Neural progenitor cell (in vitro differentiated cells): ENCODE data around the gene GHITM. TPM values are rescaled to one million over a fixed set of nuclear protein-coding genes. Genes with fewer than 3 reads are reported as not detected.

Experiments used
- DNase-seq: peaks from one replicate; pipeline ENCODE4 v3.0.0-alpha.2; 2016; ENCODE audit warnings: low spot score
- H2AFZ ChIP-seq: fragments of 200-600 bp; sonication (generic); replicated peaks from 2 replicates; pipeline ENCODE4 v1.6.1; 2016; ENCODE audit warnings: antibody characterized with exemption
- H3F3A ChIP-seq: fragments of 200-600 bp; sonication (generic); 2 replicates; pipeline ENCODE4 v1.6.1; 2016; ENCODE audit warnings: antibody characterized with exemption, low read depth
- H3K27ac ChIP-seq: fragments of 200-600 bp; sonication (generic); 2 replicates; pipeline ENCODE4 v1.5.1; 2016; ENCODE audit warnings: mild to moderate bottlenecking
- H3K27me3 ChIP-seq: fragments of 200-600 bp; sonication (generic); 2 replicates; pipeline ENCODE4 v1.6.1; 2016; ENCODE audit warnings: mild to moderate bottlenecking, moderate library complexity
- H3K36me3 ChIP-seq: fragments of 200-600 bp; sonication (generic); 2 replicates; pipeline ENCODE4 v1.5.1; 2016
- H3K4me1 ChIP-seq: fragments of 200-600 bp; sonication (generic); 2 replicates; pipeline ENCODE4 v1.6.1; 2016; ENCODE audit warnings: mixed run types
- H3K4me2 ChIP-seq: fragments of 200-600 bp; sonication (generic); 2 replicates; pipeline ENCODE4 v1.6.1; 2016
- H3K4me3 ChIP-seq: fragments of 200-600 bp; sonication (generic); 2 replicates; pipeline ENCODE4 v1.5.1; 2016
- H3K79me2 ChIP-seq: fragments of 200-600 bp; sonication (generic); 2 replicates; pipeline ENCODE4 v1.6.1; 2016; ENCODE audit warnings: low read depth
- H3K9ac ChIP-seq: fragments of 200-600 bp; sonication (generic); 2 replicates; pipeline ENCODE4 v1.6.1; 2016
- H3K9me3 ChIP-seq: fragments of 200-600 bp; sonication (generic); 2 replicates; pipeline ENCODE4 v1.5.1; 2016; ENCODE audit warnings: low read depth
- H4K20me1 ChIP-seq: fragments of 200-600 bp; sonication (generic); 2 replicates; pipeline ENCODE4 v1.6.1; 2016; ENCODE audit warnings: low read depth
- H3K27ac Mint-ChIP-seq: 3 replicates; pipeline ENCODE4 v1.8.0; 2021; ENCODE audit warnings: mixed read lengths
- H3K27me3 Mint-ChIP-seq: 2 replicates; pipeline ENCODE4 v1.8.0; 2022; ENCODE audit warnings: low read depth, mild to moderate bottlenecking, inconsistent platforms, moderate library complexity, mixed read lengths; ENCODE audit not compliant: insufficient read depth
- H3K36me3 Mint-ChIP-seq: 3 replicates; pipeline ENCODE4 v1.8.0; 2021; ENCODE audit warnings: mixed read lengths
- H3K4me1 Mint-ChIP-seq: 3 replicates; pipeline ENCODE4 v1.8.0; 2021; ENCODE audit warnings: mixed read lengths
- H3K4me3 Mint-ChIP-seq: 3 replicates; pipeline ENCODE4 v1.8.0; 2021; ENCODE audit warnings: mild to moderate bottlenecking, moderate library complexity, mixed read lengths
- H3K9me3 Mint-ChIP-seq: 3 replicates; pipeline ENCODE4 v1.8.0; 2020; ENCODE audit warnings: mixed read lengths
- EZH2 ChIP-seq: fragments of 200-600 bp; sonication (generic); IDR thresholded peaks from 2 replicates; pipeline ENCODE4 v1.6.1; 2017; ENCODE audit warnings: antibody characterized with exemption, mild to moderate bottlenecking, moderate library complexity
- EZH2phosphoT487 ChIP-seq: fragments of 200-600 bp; sonication (generic); IDR thresholded peaks from 2 replicates; pipeline ENCODE4 v1.6.1; 2017; ENCODE audit warnings: antibody characterized with exemption
- total RNA-seq: library from RNA; depleted of rRNA; stranded (reverse); fragments of >200 nt; gene quantifications from 2 replicates; pipeline ENCODE4 v1.2.3, GENCODE V29; 2015; ENCODE audit warnings: low replicate concordance
- TF ChIP-seq, protein P1 (sequence below): fragments of 200-600 bp; sonication (generic); IDR thresholded peaks from 2 replicates; pipeline ENCODE4 v1.5.1; 2017; ENCODE audit warnings: antibody characterized with exemption, mild to moderate bottlenecking

The GHITM gene
- total RNA-seq, 1 donor from 2014 or later = 181 TPM

DNA sequence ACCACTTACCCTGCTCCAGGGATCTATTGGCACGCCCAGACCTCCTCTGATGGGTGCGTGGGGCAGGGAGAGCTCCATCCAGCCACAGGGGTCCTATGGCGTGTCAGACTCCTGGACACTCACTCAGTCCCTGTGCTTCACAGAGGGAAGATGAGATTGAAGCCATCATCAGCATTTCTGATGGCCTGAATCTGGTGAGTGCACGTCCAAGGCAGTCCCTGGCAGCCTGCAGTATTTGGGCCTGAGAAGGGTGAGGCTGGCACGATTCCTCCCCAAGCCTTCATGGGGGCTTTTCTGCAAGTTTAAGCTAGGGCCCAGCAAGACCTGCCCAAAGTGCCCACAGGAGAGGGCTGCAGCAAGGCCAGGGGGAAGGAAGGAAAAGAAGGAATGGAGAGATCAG is 58.3 kb downstream of the GHITM start:
- H3K27me3 Mint-ChIP-seq = peaks cover 34% of the 10 kb centered on the region
- no peak for DNase-seq
- H3K4me2 ChIP-seq = no peak overlapping the region

GRCh38 chr10:84198206-84198915 is 59.1 kb downstream of the GHITM start:
- no peak overlapping the region for H2AFZ ChIP-seq
- Mint-ChIP-seq H3K4me3 (no peak overlapping the region), H3K36me3 (no peaks in the 10 kb centered on the region)

More for the DNA sequence above, 58.3 kb downstream of the GHITM start:
- no peaks in the 10 kb centered on the region for H3K9me3 ChIP-seq
- no peaks in the 10 kb centered on the region for H3K36me3 ChIP-seq
- peaks cover 45% of the 10 kb centered on the region for H3K27me3 ChIP-seq
- Mint-ChIP-seq H3K4me3 (no peak overlapping the region), H3K4me1 (peaks cover 10% of the 10 kb centered on the region), H3K36me3 (no peaks in the 10 kb centered on the region), H3K27ac (no peak overlapping the region), H3K9me3 (peaks cover 2% of the 10 kb centered on the region)
- H3K4me3 ChIP-seq = no peak overlapping the region
- no peaks in the 10 kb centered on the region for H3K4me1 ChIP-seq
- H3K9ac ChIP-seq = no peak overlapping the region
- no peaks in the 10 kb centered on the region for H3F3A ChIP-seq
- TF ChIP-seq, protein P1, sequence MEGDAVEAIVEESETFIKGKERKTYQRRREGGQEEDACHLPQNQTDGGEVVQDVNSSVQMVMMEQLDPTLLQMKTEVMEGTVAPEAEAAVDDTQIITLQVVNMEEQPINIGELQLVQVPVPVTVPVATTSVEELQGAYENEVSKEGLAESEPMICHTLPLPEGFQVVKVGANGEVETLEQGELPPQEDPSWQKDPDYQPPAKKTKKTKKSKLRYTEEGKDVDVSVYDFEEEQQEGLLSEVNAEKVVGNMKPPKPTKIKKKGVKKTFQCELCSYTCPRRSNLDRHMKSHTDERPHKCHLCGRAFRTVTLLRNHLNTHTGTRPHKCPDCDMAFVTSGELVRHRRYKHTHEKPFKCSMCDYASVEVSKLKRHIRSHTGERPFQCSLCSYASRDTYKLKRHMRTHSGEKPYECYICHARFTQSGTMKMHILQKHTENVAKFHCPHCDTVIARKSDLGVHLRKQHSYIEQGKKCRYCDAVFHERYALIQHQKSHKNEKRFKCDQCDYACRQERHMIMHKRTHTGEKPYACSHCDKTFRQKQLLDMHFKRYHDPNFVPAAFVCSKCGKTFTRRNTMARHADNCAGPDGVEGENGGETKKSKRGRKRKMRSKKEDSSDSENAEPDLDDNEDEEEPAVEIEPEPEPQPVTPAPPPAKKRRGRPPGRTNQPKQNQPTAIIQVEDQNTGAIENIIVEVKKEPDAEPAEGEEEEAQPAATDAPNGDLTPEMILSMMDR = no peak
- TF ChIP-seq EZH2phosphoT487 = no peak
- TF ChIP-seq EZH2 = no peak
- no peaks in the 10 kb centered on the region for H3K79me2 ChIP-seq
- H2AFZ ChIP-seq = no peak overlapping the region
- H3K27ac ChIP-seq = no peak overlapping the region
- H4K20me1 ChIP-seq = no peaks in the 10 kb centered on the region

DNA sequence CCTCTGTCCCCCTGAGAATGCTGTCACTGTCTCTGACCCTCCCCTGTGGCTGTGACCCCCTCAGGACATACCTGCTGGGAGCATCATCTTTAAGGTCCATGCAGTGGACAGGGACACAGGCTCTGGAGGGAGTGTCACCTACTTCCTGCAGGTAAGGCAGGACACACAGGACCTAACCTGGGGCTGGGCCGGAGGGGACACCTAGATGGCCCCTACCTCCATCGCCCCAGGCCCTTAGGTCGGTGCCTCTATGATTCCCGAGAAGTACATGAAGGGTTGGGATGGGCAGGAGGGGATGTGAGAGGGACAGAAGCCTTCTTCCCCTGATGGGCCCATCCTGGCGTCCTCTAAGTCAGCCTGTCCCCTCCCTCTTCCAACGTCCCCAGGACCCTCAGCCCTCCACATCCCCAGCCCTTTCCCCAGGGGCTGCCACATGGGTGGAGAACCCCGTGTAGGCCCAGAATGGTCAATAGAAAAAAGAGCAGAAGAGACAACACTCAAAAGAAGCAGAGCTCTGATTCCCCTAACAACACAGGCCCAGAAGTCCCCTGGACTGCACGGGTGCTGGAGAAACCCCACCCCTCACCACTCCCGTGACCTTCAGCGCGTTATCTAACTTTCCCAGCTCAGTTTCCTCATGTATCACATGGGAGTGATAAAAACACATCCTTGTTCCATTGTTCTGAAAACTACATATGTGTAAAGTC is 61.4 kb downstream of the GHITM start:
- no peaks in the 10 kb centered on the region for H3K9me3 Mint-ChIP-seq
- H3K27me3 Mint-ChIP-seq = peaks cover 24% of the 10 kb centered on the region
- Histone ChIP-seq H3F3A (no peaks in the 10 kb centered on the region), H3K27me3 (peaks cover 15% of the 10 kb centered on the region), H3K36me3 (no peaks in the 10 kb centered on the region), H2AFZ (no peak overlapping the region), H3K4me3 (no peak overlapping the region), H3K27ac (no peak overlapping the region), H3K9ac (no peak overlapping the region), H3K4me1 (no peaks in the 10 kb centered on the region), H3K4me2 (no peak overlapping the region), H3K79me2 (no peaks in the 10 kb centered on the region), H4K20me1 (no peaks in the 10 kb centered on the region), H3K9me3 (no peaks in the 10 kb centered on the region)
- H3K4me1 Mint-ChIP-seq = peaks cover 8% of the 10 kb centered on the region
- H3K27ac Mint-ChIP-seq = no peak overlapping the region
- TF ChIP-seq EZH2 (no peak), EZH2phosphoT487 (no peak)
- TF ChIP-seq, protein P1 = no peak
- no peaks in the 10 kb centered on the region for H3K36me3 Mint-ChIP-seq
- no peak for DNase-seq
- H3K4me3 Mint-ChIP-seq = no peak overlapping the region

More at GRCh38 chr10:84198206-84198915, 59.1 kb downstream of the GHITM start:
- Mint-ChIP-seq H3K9me3 (no peaks in the 10 kb centered on the region), H3K27ac (no peak overlapping the region), H3K27me3 (peaks cover 29% of the 10 kb centered on the region), H3K4me1 (peaks cover 10% of the 10 kb centered on the region)
- H3K4me1 ChIP-seq = no peaks in the 10 kb centered on the region
- no peaks in the 10 kb centered on the region for H3K36me3 ChIP-seq
- peaks cover 38% of the 10 kb centered on the region for H3K27me3 ChIP-seq
- no peak overlapping the region for H3K9ac ChIP-seq
- no peaks in the 10 kb centered on the region for H4K20me1 ChIP-seq
- no peak overlapping the region for H3K4me3 ChIP-seq
- H3K4me2 ChIP-seq = no peak overlapping the region
- no peaks in the 10 kb centered on the region for H3F3A ChIP-seq
- H3K27ac ChIP-seq = no peak overlapping the region
- DNase-seq = no peak
- H3K9me3 ChIP-seq = no peaks in the 10 kb centered on the region
- no peak for TF ChIP-seq EZH2
- no peaks in the 10 kb centered on the region for H3K79me2 ChIP-seq

GRCh38 chr10:84201244-84201606 is 61.9 kb downstream of the GHITM start:
- no peak overlapping the region for H3K4me3 Mint-ChIP-seq
- Histone ChIP-seq H4K20me1 (no peaks in the 10 kb centered on the region), H3K4me2 (no peak overlapping the region), H3F3A (no peaks in the 10 kb centered on the region), H3K4me1 (no peaks in the 10 kb centered on the region), H3K9me3 (no peaks in the 10 kb centered on the region), H3K4me3 (no peak overlapping the region), H3K36me3 (no peaks in the 10 kb centered on the region), H3K79me2 (no peaks in the 10 kb centered on the region), H3K27me3 (peaks cover 10% of the 10 kb centered on the region), H2AFZ (no peak overlapping the region), H3K9ac (no peak overlapping the region), H3K27ac (no peak overlapping the region)
- peaks cover 8% of the 10 kb centered on the region for H3K4me1 Mint-ChIP-seq
- H3K27me3 Mint-ChIP-seq = peaks cover 23% of the 10 kb centered on the region
- TF ChIP-seq, protein P1 = peak; percentile 36
- TF ChIP-seq EZH2phosphoT487 = no peak
- H3K36me3 Mint-ChIP-seq = no peaks in the 10 kb centered on the region
- peak; percentile 43 for DNase-seq
- H3K27ac Mint-ChIP-seq = no peak overlapping the region
- no peaks in the 10 kb centered on the region for H3K9me3 Mint-ChIP-seq
